ENCODE measurements around the gene CITED2.
A peak's percentile ranks its signal among the peaks of the same experiment; 100 is the strongest.
"Not testable (repeated sequence)": the region's sequence is repeated elsewhere in the genome, so short reads cannot be mapped to it uniquely, and the experiment has no call there.

CITED2 gene

DNA sequence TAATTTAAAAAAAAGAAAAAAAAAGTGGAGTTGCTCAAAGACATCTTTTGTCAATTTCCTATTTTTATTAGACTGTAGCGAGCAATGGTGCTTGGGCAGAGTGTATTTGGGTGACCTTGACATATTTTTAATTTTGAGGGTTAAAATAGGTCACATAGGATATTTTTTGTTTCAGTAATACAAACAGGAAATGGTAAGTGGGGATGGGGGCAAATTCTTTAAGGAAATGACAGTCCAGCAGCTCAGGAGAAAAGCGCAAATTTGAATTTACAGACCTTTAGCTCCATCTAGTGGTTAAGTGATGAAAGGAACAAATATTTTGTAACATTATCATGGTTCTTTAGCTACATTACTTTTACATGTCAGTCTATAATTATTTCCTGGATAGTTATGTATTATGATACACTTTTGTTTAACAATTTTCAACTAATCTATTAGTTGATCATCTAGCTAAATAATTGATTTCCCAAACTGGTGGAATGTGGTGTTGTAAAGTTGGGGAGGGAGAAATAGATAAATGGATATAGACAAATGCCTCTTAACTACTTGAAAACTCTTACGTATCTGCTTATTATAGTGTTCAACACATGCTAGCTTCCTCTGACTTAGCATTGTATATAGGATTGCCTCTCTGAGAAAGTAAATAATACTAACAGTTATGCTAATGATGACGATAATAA, 10.0 kb downstream of the CITED2 start:
- peak; percentile 55 for DNase-seq

DNA sequence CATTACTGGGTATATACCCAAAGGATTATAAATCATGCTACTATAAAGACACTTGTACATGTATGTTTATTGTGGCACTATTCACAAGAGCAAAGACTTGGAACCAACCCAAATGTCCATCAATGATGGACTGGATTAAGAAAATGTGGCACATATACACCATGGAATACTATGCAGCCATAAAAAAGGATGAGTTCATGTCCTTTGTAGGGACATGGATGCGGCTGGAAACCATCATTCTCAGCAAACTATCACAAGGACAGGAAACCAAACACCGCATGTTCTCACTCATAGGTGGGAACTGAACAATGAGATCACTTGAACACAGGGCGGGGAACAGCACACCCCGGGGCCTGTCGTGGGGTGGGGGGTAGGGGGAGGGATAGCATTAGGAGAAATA, 10.7 kb downstream of the CITED2 start:
- not testable (repeated sequence) for DNase-seq

DNA sequence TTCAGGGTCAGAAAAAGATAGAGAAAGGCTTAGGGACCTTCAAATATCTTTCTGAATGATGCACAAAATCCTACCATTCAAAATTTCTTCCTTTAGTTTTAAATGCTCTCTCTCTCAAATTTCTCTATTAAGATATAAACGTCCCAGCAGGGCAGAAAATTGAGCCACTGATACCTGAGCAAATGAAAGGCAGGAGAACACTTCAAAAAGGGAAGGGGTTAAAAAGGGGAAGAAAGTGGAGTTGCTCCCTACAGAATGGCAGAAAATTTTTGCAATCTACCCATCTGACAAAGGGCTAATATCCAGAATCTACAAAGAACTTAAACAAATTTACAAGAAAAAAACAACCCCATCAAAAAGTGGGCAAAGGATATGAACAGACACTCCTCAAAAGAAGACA, 11.3 kb downstream of the CITED2 start:
- DNase-seq: not testable (repeated sequence)

DNA sequence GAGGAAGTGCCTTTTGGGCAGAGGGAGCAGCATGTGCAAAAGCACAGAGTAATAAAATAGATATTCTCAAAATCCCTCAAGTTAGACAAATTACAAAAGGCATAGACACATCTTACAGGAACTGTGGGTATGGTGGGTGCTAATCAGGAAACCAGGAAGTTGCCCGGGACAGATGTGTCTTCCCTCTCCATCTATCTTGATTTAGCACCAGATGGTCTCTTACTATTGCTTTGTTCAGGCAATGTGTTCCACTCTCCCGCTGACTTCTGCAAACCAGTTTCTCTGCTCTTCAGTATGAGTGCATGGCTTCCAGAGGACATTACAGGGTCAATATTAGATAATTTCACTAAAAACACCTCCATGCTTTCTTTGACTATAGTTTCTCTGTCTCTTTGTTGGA, 13.2 kb downstream of the CITED2 start:
- DNase-seq: no peak

DNA sequence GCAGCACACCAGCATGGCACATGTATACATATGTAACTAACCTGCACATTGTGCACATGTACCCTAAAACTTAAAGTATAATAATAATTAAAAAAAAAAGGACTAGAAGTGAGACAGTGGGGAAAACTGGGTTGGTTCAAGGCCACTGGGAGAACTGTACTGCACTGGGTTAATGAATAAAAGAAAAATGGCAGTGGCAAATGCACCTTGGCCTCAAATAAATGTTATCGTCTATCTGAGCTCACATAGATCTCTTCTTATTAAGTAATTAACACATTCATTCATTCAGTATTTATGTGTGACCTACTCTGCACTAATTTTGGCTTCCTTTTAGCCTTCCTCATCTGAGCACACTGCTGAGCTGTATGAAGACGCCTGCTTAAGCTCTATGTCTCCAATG, 17.5 kb downstream of the CITED2 start:
- no peak for DNase-seq

GRCh38 chr6:139355777-139356445, 18.5 kb downstream of the CITED2 start:
- DNase-seq: no peak

- DNase-seq: no peak
These were observed 19.3 kb downstream of the CITED2 start for GRCh38 chr6:139355172-139355571.

- no peak for DNase-seq
These were observed 20.3 kb downstream of the CITED2 start for GRCh38 chr6:139354189-139354588.

- DNase-seq: no peak
These were observed 24.9 kb downstream of the CITED2 start for GRCh38 chr6:139349464-139350020.

DNA sequence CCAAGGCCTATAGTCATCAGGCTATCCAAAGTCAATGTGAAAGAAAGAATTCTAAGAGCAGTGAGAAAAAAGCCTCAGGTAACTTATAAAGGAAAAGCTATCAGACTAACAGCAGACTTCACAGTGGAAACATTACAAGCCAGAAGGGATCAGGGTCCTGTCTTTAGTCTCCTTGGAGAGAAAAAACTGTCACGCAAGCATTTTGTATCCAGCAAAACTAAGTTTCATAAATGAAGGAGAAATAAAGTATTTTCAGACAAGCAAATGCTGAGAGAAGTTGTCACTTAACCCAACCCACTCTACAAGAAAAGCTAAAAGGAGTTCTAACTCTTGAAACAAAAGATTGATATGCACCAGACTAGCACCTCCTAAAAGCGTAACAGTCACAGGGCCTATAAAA, 28.1 kb downstream of the CITED2 start:
- DNase-seq: no peak

DNA sequence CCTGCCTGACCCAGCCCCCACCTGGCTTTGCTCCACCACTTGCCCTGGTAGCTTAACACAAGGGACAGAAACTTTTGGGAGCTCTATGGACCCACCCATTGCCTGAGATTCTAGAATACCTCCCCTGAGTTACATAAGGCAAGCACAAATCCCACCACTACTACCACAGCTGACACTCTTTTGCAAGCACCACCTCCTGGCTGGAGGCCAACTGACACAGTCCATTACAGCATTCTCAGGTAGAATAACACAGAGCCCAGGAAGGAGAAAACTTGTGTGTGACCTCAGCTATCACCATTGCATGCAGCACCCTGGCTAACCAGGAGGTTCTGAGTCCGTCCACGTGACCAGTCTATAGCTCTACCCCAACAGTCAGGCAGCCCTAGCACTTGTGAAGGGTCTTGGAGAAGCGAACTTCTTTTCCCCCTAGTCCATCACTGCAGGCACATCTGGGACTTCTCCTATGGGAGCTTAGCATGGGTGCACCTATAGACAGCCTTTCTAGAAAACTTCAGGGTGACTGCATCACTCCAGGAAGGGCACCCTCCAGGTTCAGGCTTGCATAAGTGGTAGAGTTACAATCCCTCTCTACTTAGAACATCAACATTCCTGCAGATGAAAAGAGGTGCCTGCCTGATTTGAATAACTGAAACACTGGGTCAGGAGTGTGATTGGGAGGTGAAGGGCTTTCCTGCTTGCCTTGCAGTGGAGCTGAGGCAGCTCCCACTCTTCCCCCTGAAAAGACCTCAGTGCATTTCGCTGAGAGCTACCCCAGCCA, 30.1 kb downstream of the CITED2 start:
- DNase-seq: no peak

GRCh38 chr6:139343052-139343750, 31.2 kb downstream of the CITED2 start:
- DNase-seq: peak; percentile 73

GRCh38 chr6:139341060-139341459, 33.4 kb downstream of the CITED2 start:
- DNase-seq: no peak

- peak; percentile 95 for DNase-seq
These were observed 35.7 kb downstream of the CITED2 start for GRCh38 chr6:139338795-139339194.

GRCh38 chr6:139337830-139338229, 36.6 kb downstream of the CITED2 start:
- peak; percentile 89 for DNase-seq

- peak; percentile 49 for DNase-seq
These were observed 37.4 kb downstream of the CITED2 start for GRCh38 chr6:139337001-139337400.

GRCh38 chr6:139336488-139336887, 38.0 kb downstream of the CITED2 start:
- peak; percentile 28 for DNase-seq

DNA sequence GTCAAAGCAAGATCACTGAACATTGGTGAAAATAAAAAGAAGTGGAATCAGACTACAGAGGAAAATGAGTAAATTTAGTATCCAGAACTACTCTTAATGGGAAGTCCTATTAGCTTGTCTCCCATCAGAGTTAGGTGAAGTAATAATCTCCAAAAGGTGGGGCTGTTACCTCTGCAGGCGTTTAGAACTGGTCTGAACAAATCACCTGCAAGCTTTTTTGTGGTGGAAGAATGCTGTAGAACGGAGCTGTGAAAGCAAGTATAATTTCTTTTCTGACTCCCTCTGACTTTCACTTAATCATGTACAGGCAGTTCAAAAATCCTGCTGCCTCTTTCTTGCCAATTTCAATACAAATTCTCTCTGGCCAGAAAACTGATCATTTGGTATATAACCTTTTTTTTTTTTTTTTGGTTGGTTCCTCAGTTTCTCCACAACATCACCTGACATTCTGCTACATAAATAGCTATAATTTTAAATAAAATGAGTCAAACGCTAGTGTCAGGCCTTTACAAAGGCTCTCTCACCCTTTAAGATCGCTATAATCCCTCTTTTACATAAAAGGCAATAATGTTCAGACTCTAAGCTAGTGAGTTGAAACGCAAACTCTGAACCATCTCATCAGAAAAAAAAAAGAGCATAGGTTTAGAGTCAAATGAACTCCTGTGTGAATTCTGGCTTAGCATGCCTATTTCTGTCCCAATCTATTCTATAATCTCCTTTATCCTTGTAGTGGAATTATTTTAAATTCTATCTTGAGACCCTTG, 38.8 kb downstream of the CITED2 start:
- no peak for DNase-seq

DNA sequence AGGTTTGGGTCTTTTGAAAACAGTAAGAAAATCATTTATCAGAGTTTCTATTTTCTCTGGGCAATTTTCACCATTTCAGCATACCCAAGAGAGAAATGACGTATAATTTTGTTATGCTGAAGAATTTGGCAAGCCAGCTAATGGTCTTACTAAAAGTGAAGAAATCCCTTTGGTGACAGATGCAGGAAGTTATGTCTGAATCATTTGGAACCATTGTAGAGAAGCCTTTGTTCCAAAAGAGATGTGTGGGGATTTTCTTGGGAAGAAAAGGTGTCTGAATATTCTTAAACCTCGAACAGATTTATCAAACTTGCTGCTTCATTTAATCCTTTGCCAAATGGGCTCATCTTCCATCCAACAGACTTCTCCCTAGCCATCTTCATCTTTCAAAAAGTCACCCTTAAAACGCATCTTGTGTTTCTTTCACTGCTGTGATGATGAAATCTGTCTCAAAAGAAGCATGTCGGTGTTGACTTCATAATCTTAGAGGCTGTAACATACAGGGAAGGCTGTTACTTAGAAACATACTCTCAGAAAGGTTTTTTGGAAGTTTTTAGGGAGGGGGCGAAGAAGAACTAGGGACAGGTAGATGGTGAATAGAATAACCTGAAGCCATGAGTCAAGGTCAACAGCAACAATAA, 39.5 kb downstream of the CITED2 start:
- peak; percentile 96 for DNase-seq

GRCh38 chr6:139330826-139331500, 43.5 kb downstream of the CITED2 start:
- DNase-seq: peak; percentile 63

- no peak for DNase-seq
These were observed 44.1 kb downstream of the CITED2 start for GRCh38 chr6:139330306-139330705.
